Neural cell (in vitro differentiated cells): ENCODE measurements around the gene RTBDN. TPM values are rescaled to one million over a fixed set of nuclear protein-coding genes. Genes with fewer than 3 reads are reported as not detected.

Source experiments
- H2AFZ ChIP-seq: fragments of 200-600, 300-800 bp; sonication (generic), shearing (Covaris generic); 2 replicates; pipeline ENCODE4 v1.6.0; 2014; ENCODE audit warnings: low read depth, mild to moderate bottlenecking, antibody characterized with exemption, low read length, moderate library complexity
- H3F3A ChIP-seq: fragments of 200-600 bp; shearing (Covaris generic); 2 replicates; pipeline ENCODE4 v1.6.1; 2016; ENCODE audit warnings: mild to moderate bottlenecking, moderate library complexity, mixed read lengths, antibody characterized with exemption, low read length; ENCODE audit not compliant: insufficient read depth, poor library complexity, severe bottlenecking
- H3K27ac ChIP-seq: fragments of 200-600, 300-800 bp; sonication (generic), shearing (Covaris generic); 2 replicates; pipeline ENCODE4 v1.5.1; 2014; ENCODE audit warnings: mild to moderate bottlenecking, low read length, moderate library complexity
- H3K27me3 ChIP-seq: fragments of 300-800, 200-600 bp; sonication (generic), shearing (Covaris generic); 2 replicates; pipeline ENCODE4 v1.6.0; 2014; ENCODE audit warnings: mild to moderate bottlenecking, low read depth, low read length, moderate library complexity; ENCODE audit not compliant: insufficient read depth
- H3K36me3 ChIP-seq: fragments of 300-800, 200-600 bp; sonication (generic), shearing (Covaris generic); 2 replicates; pipeline ENCODE4 v1.5.1; 2014; ENCODE audit warnings: mild to moderate bottlenecking, antibody characterized with exemption, low read length, moderate library complexity; ENCODE audit not compliant: insufficient read depth
- H3K4me2 ChIP-seq: fragments of 300-800, 200-600 bp; sonication (generic), shearing (Covaris generic); 2 replicates; pipeline ENCODE4 v1.6.0; 2014; ENCODE audit warnings: mild to moderate bottlenecking, low read length
- H3K4me3 ChIP-seq: fragments of 300-800, 200-600 bp; sonication (generic), shearing (Covaris generic); 2 replicates; pipeline ENCODE4 v1.5.1; 2014; ENCODE audit warnings: mild to moderate bottlenecking, low read length, moderate library complexity
- H3K79me2 ChIP-seq: fragments of 200-600 bp; shearing (Covaris generic); replicated peaks from 2 replicates; pipeline ENCODE4 v1.6.0; 2014; ENCODE audit warnings: mild to moderate bottlenecking, low read length, moderate library complexity; ENCODE audit not compliant: insufficient read depth
- H3K9ac ChIP-seq: fragments of 300-800, 200-600 bp; sonication (generic), shearing (Covaris generic); 2 replicates; pipeline ENCODE4 v1.6.1; 2016; ENCODE audit warnings: mild to moderate bottlenecking, low read length, mixed read lengths
- H3K9me2 ChIP-seq: fragments of 200-600 bp; shearing (Covaris generic); 2 replicates; pipeline ENCODE4 v1.6.1; 2016; ENCODE audit warnings: mild to moderate bottlenecking, low read length, mixed read lengths; ENCODE audit not compliant: insufficient read depth
- H3K9me3 ChIP-seq: fragments of 200-600, 300-800 bp; sonication (generic), shearing (Covaris generic); 2 replicates; pipeline ENCODE4 v1.6.1; 2016; ENCODE audit warnings: mild to moderate bottlenecking, mixed run types, low read length, moderate library complexity, mixed read lengths
- H4K20me1 ChIP-seq: fragments of 200-600 bp; shearing (Covaris generic); 2 replicates; pipeline ENCODE4 v1.6.1; 2016; ENCODE audit warnings: mild to moderate bottlenecking, mixed run types; ENCODE audit not compliant: insufficient read depth
- EP300 ChIP-seq: fragments of 450-650 bp; conservative IDR thresholded peaks from 2 replicates; pipeline ENCODE4 v1.6.1; 2014; ENCODE audit warnings: antibody characterized with exemption, mild to moderate bottlenecking, moderate library complexity; ENCODE audit not compliant: poor library complexity, severe bottlenecking
- EZH2 ChIP-seq: fragments of 200-600, 300-800 bp; shearing (Covaris generic), sonication (generic); IDR thresholded peaks from 2 replicates; pipeline ENCODE4 v1.6.1; 2014; ENCODE audit warnings: antibody characterized with exemption, low read length, borderline replicate concordance, mild to moderate bottlenecking; ENCODE audit not compliant: insufficient read depth, poor library complexity, severe bottlenecking
- POLR2AphosphoS5 ChIP-seq: IDR thresholded peaks from 2 replicates; pipeline ENCODE4 v1.6.1; 2012
- SMC3 ChIP-seq: fragments of 450-650 bp; conservative IDR thresholded peaks from 2 replicates; pipeline ENCODE4 v1.6.1; 2014; ENCODE audit warnings: antibody characterized with exemption, mild to moderate bottlenecking, moderate library complexity; ENCODE audit not compliant: poor library complexity
- TAF1 ChIP-seq: IDR thresholded peaks from 2 replicates; pipeline ENCODE4 v1.6.1; 2012; ENCODE audit warnings: low read depth
- polyA plus RNA-seq: library from polyadenylated mRNA; depleted of rRNA; stranded (reverse); fragments of >200 nt; gene quantifications from 2 replicates; pipeline ENCODE4 v1.2.3, GENCODE V29; 2014
- TF ChIP-seq, protein P1 (sequence below): fragments of 450-650 bp; IDR thresholded peaks from 2 replicates; pipeline ENCODE4 v1.5.1; 2014; ENCODE audit warnings: antibody characterized with exemption, mild to moderate bottlenecking, moderate library complexity; ENCODE audit not compliant: poor library complexity, severe bottlenecking
- TF ChIP-seq, protein P2 (sequence below): IDR thresholded peaks from 2 replicates; pipeline ENCODE4 v1.6.1; 2012; ENCODE audit warnings: borderline replicate concordance

The RTBDN gene
- polyA plus RNA-seq, 1 donor from 2014 or later, result not detected

DNA sequence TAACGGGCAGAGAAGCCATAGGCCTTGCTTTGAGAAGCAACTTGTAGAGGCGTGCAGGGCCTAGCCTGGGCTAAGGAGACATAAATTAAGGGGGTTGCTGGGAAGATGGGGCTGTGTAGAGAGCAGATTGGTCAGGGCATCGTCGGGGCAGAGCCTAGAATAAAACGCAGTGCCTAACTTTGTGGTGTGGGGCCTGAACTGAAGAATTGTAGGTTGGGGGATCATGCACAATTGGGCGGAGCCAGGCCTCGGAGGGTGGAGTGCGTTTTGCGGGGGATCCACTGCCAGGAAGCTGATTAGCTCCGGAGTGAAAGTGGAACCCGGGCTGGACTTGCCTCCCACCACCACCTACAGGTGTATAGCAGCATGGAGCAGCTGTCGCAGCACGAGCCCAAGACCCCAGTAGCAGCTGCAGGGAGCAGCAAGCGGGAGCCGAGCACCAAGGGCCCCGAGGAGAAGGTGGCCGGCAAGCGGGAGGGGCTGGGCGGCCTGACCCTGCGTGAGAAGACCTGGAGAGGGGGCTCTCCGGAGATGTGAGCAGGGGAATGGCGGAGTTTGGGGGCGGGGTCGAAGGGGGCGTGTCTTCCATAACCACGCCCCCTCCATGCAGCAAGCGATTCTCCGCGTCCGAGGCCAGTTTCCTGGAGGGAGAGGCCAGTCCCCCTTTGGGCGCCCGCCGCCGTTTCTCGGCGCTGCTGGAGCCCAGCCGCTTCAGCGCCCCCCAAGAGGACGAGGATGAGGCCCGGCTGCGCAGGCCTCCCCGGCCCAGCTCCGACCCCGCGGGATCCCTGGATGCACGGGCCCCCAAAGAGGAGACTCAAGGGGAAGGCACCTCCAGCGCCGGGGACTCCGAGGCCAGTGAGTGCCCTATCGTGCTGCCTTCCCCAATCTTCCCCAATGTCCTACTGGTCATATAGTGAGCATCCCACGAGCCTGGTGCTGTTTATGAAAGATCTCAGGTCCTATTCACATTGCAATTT is 33.0 kb upstream of the RTBDN start:
- Histone ChIP-seq H3K4me2 (no peak overlapping the region), H3K27me3 (no peaks in the 10 kb centered on the region), H2AFZ (no peak overlapping the region), H4K20me1 (no peaks in the 10 kb centered on the region), H3F3A (no peaks in the 10 kb centered on the region), H3K9me3 (no peaks in the 10 kb centered on the region), H3K27ac (no peak overlapping the region), H3K36me3 (peaks cover 10% of the 10 kb centered on the region), H3K79me2 (no peaks in the 10 kb centered on the region), H3K9ac (no peak overlapping the region), H3K4me3 (no peak overlapping the region), H3K9me2 (no peaks in the 10 kb centered on the region)
- TF ChIP-seq EZH2 (no peak), TAF1 (no peak), EP300 (no peak), SMC3 (no peak)
- TF ChIP-seq, protein P1, sequence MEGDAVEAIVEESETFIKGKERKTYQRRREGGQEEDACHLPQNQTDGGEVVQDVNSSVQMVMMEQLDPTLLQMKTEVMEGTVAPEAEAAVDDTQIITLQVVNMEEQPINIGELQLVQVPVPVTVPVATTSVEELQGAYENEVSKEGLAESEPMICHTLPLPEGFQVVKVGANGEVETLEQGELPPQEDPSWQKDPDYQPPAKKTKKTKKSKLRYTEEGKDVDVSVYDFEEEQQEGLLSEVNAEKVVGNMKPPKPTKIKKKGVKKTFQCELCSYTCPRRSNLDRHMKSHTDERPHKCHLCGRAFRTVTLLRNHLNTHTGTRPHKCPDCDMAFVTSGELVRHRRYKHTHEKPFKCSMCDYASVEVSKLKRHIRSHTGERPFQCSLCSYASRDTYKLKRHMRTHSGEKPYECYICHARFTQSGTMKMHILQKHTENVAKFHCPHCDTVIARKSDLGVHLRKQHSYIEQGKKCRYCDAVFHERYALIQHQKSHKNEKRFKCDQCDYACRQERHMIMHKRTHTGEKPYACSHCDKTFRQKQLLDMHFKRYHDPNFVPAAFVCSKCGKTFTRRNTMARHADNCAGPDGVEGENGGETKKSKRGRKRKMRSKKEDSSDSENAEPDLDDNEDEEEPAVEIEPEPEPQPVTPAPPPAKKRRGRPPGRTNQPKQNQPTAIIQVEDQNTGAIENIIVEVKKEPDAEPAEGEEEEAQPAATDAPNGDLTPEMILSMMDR, result no peak
- TF ChIP-seq, protein P2, sequence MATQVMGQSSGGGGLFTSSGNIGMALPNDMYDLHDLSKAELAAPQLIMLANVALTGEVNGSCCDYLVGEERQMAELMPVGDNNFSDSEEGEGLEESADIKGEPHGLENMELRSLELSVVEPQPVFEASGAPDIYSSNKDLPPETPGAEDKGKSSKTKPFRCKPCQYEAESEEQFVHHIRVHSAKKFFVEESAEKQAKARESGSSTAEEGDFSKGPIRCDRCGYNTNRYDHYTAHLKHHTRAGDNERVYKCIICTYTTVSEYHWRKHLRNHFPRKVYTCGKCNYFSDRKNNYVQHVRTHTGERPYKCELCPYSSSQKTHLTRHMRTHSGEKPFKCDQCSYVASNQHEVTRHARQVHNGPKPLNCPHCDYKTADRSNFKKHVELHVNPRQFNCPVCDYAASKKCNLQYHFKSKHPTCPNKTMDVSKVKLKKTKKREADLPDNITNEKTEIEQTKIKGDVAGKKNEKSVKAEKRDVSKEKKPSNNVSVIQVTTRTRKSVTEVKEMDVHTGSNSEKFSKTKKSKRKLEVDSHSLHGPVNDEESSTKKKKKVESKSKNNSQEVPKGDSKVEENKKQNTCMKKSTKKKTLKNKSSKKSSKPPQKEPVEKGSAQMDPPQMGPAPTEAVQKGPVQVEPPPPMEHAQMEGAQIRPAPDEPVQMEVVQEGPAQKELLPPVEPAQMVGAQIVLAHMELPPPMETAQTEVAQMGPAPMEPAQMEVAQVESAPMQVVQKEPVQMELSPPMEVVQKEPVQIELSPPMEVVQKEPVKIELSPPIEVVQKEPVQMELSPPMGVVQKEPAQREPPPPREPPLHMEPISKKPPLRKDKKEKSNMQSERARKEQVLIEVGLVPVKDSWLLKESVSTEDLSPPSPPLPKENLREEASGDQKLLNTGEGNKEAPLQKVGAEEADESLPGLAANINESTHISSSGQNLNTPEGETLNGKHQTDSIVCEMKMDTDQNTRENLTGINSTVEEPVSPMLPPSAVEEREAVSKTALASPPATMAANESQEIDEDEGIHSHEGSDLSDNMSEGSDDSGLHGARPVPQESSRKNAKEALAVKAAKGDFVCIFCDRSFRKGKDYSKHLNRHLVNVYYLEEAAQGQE, result no peak

DNA sequence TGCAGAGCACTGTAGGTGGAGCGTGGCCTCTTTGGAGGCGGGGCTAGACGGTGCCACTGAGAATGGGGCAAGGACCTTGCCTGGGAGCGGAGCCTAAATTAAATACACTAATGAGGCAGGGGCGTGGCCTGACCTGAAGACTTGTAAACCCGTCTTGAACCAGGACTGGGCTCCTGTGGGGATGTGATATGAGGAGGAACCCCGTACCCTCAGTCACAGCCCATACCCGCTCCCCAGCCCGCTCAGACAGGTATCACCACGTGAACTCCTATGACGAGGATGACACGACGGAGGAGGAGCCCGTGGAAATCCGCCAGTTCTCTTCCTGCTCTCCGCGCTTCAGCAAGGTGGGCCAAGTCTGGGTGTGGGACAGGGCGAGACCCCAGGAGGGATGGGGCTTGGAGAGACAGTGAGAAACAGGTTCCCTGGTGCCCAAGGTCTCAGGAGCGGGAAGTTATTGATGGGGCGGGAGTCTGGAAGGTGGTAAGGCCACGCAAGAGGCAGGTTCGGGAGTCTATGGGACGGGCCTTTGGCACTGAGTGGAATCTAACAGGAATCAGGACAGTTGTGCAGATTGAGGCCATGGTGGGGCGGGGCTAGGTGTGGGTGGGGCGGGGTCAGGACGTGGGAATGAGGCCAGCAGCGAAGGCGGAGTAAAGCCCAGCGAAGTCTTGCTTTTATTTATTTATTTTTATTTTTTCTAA is 32.2 kb upstream of the RTBDN start:
- Histone ChIP-seq H3K36me3 (peaks cover 4% of the 10 kb centered on the region), H3K4me2 (no peak overlapping the region), H3K9ac (no peak overlapping the region)

More for the DNA sequence above, 32.2 kb upstream of the RTBDN start:
- H3K79me2 ChIP-seq, result no peaks in the 10 kb centered on the region
- H3K9me3 ChIP-seq, result no peaks in the 10 kb centered on the region
- no peaks in the 10 kb centered on the region for H3K27me3 ChIP-seq
- H3K27ac ChIP-seq, result no peak overlapping the region
- no peaks in the 10 kb centered on the region for H3F3A ChIP-seq
- no peak overlapping the region for H2AFZ ChIP-seq
- TF ChIP-seq EP300, result no peak
- peak; percentile 9 for TF ChIP-seq POLR2AphosphoS5
- no peak for TF ChIP-seq TAF1
- no peaks in the 10 kb centered on the region for H3K9me2 ChIP-seq
- no peak overlapping the region for H3K4me3 ChIP-seq
- no peaks in the 10 kb centered on the region for H4K20me1 ChIP-seq
